ENCODE data around the gene HCN1.

GRCh38 chr5:45334939-45335338 lies 361.2 kb downstream of the HCN1 start:
- TF ChIP-seq POLR2A (IDR thresholded peaks at IDR 0.05), result no peak
- TF ChIP-seq CTCF (IDR thresholded peaks at IDR 0.05), result no peak
